Endodermal cell (in vitro differentiated cells): ENCODE measurements around the gene AGBL1. TPM values are rescaled to one million over a fixed set of nuclear protein-coding genes. Genes with fewer than 3 reads are reported as not detected.

Experiments
- DNase-seq: peaks from one replicate; pipeline ENCODE4 v3.0.0-alpha.2; 2017
- H3K27ac ChIP-seq: 2 replicates; pipeline ENCODE4 v1.5.1; 2013; ENCODE audit warnings: mild to moderate bottlenecking, low read depth, low read length, moderate library complexity
- H3K27me3 ChIP-seq: 2 replicates; pipeline ENCODE4 v1.6.1; 2013; ENCODE audit warnings: mild to moderate bottlenecking, low read length, moderate library complexity; ENCODE audit not compliant: insufficient read depth, control insufficient read depth, poor library complexity, severe bottlenecking
- H3K36me3 ChIP-seq: 2 replicates; pipeline ENCODE4 v1.7.0; 2013; ENCODE audit warnings: mild to moderate bottlenecking, low read length, moderate library complexity; ENCODE audit not compliant: control insufficient read depth, insufficient read depth
- H3K4me1 ChIP-seq: one replicate; pipeline ENCODE4 v1.7.0; 2013; ENCODE audit warnings: low read length; ENCODE audit not compliant: control insufficient read depth, insufficient read depth
- H3K4me3 ChIP-seq: 2 replicates; pipeline ENCODE4 v1.5.1; 2013; ENCODE audit warnings: mild to moderate bottlenecking, low read length, moderate library complexity
- H3K9ac ChIP-seq: 2 replicates; pipeline ENCODE4 v1.6.1; 2013; ENCODE audit warnings: mild to moderate bottlenecking, low read length, moderate library complexity; ENCODE audit not compliant: poor library complexity, severe bottlenecking; ENCODE audit errors: extremely low read depth
- H3K9me3 ChIP-seq: 2 replicates; pipeline ENCODE4 v1.6.1; 2013; ENCODE audit warnings: mild to moderate bottlenecking, low read length, moderate library complexity; ENCODE audit not compliant: control insufficient read depth
- H3K27ac Mint-ChIP-seq: 2 replicates; pipeline ENCODE4 v1.8.0; 2020; ENCODE audit warnings: mixed read lengths
- H3K27me3 Mint-ChIP-seq: 2 replicates; pipeline ENCODE4 v1.8.0; 2021; ENCODE audit warnings: mild to moderate bottlenecking, mixed read lengths; ENCODE audit not compliant: insufficient read depth
- H3K36me3 Mint-ChIP-seq: 2 replicates; pipeline ENCODE4 v1.8.0; 2020; ENCODE audit warnings: low read depth, mixed read lengths
- H3K4me1 Mint-ChIP-seq: 2 replicates; pipeline ENCODE4 v1.8.0; 2020; ENCODE audit warnings: mixed read lengths
- H3K4me3 Mint-ChIP-seq: 2 replicates; pipeline ENCODE4 v1.8.0; 2020; ENCODE audit warnings: mild to moderate bottlenecking, moderate library complexity, mixed read lengths
- H3K9me3 Mint-ChIP-seq: 2 replicates; pipeline ENCODE4 v1.8.0; 2020; ENCODE audit warnings: mild to moderate bottlenecking, mixed read lengths
- CTCF ChIP-seq: fragments of 200-600 bp; sonication (generic); conservative IDR thresholded peaks from 2 replicates; pipeline ENCODE4 v1.5.0; 2021; ENCODE audit warnings: antibody characterized with exemption, mild to moderate bottlenecking
- WGBS, 2 experiments: methylation state at CpG; one replicate each; pipeline versions ENCODE4 v1.1.5 to v1.1.7; 2013; ENCODE audit warnings: missing lambda C conversion rate in 2 of 2, mixed read lengths in 1 of 2; ENCODE audit not compliant: insufficient coverage in 1 of 2, insufficient read length in 1 of 2; 5-methylcytosine and 5-hydroxymethylcytosine counted together
- total RNA-seq, 2 donors: library from RNA; stranded (reverse); fragmentation: NEBNext Ultra II Directional in 1 of 2; extraction: Animal tissue kit (Norgen Biotek cat#: 25700) in 1 of 2; gene quantifications; 2 replicates in 1 of 2; 3 replicates in 1 of 2; pipeline ENCODE4 v1.2.1, GENCODE V29; 2021

AGBL1 gene
- total RNA-seq, 2 donors from 2014 or later, result 0.07 to 0.11 TPM

- H3K4me1 Mint-ChIP-seq, result peaks cover 36% of the 10 kb centered on the region
- H3K27me3 Mint-ChIP-seq, result no peaks in the 10 kb centered on the region
- peak overlapping the region; percentile 22 for H3K4me3 Mint-ChIP-seq
- WGBS, 2 experiments, result 53 to 63% methylated on average over 3 of the region's 3 CpGs
- H3K27ac Mint-ChIP-seq, result peak overlapping the region; percentile 69
- TF ChIP-seq CTCF, result no peak
- Histone ChIP-seq H3K9ac (no peak overlapping the region), H3K4me3 (peak overlapping the region; percentile 33), H3K27ac (peak overlapping the region; percentile 16), H3K4me1 (peaks cover 11% of the 10 kb centered on the region), H3K36me3 (no peaks in the 10 kb centered on the region), H3K27me3 (no peaks in the 10 kb centered on the region), H3K9me3 (no peaks in the 10 kb centered on the region)
- H3K9me3 Mint-ChIP-seq, result no peaks in the 10 kb centered on the region
- H3K36me3 Mint-ChIP-seq, result no peaks in the 10 kb centered on the region
- DNase-seq, result no peak
Measured at GRCh38 chr15:86076468-86076867, 3.2 kb upstream of the AGBL1 start.

- peak overlapping the region; percentile 33 for H3K4me3 ChIP-seq
- no peaks in the 10 kb centered on the region for H3K9me3 ChIP-seq
- 52 to 60% methylated on average over 2 of the region's 2 CpGs for WGBS, 2 experiments
- Mint-ChIP-seq H3K4me3 (no peak overlapping the region), H3K36me3 (no peaks in the 10 kb centered on the region), H3K27me3 (no peaks in the 10 kb centered on the region), H3K27ac (peak overlapping the region; percentile 69), H3K4me1 (peaks cover 42% of the 10 kb centered on the region), H3K9me3 (no peaks in the 10 kb centered on the region)
- H3K4me1 ChIP-seq, result peaks cover 13% of the 10 kb centered on the region
- no peaks in the 10 kb centered on the region for H3K27me3 ChIP-seq
- peak; percentile 61 for TF ChIP-seq CTCF
- no peaks in the 10 kb centered on the region for H3K36me3 ChIP-seq
- peak; percentile 60 for DNase-seq
- H3K9ac ChIP-seq, result no peak overlapping the region
- H3K27ac ChIP-seq, result no peak overlapping the region
Measured at GRCh38 chr15:86077070-86077469, 2.6 kb upstream of the AGBL1 start.

GRCh38 chr15:86080302-86080701 is 631 bp downstream of the AGBL1 start:
- Mint-ChIP-seq H3K9me3 (no peaks in the 10 kb centered on the region), H3K4me3 (no peak overlapping the region), H3K36me3 (no peaks in the 10 kb centered on the region), H3K27ac (no peak overlapping the region), H3K4me1 (peaks cover 48% of the 10 kb centered on the region), H3K27me3 (peaks cover 2% of the 10 kb centered on the region)
- Histone ChIP-seq H3K36me3 (no peaks in the 10 kb centered on the region), H3K9ac (no peak overlapping the region), H3K4me1 (peaks cover 18% of the 10 kb centered on the region), H3K27ac (no peak overlapping the region), H3K9me3 (no peaks in the 10 kb centered on the region), H3K4me3 (no peak overlapping the region), H3K27me3 (no peaks in the 10 kb centered on the region)
- TF ChIP-seq CTCF, result no peak
- DNase-seq, result peak; percentile 61
- WGBS, 2 experiments, result 80 to 88% methylated on average over 1 of the region's 1 CpG
